ENCODE data around the gene PLEKHG4.

PLEKHG4 gene

DNA sequence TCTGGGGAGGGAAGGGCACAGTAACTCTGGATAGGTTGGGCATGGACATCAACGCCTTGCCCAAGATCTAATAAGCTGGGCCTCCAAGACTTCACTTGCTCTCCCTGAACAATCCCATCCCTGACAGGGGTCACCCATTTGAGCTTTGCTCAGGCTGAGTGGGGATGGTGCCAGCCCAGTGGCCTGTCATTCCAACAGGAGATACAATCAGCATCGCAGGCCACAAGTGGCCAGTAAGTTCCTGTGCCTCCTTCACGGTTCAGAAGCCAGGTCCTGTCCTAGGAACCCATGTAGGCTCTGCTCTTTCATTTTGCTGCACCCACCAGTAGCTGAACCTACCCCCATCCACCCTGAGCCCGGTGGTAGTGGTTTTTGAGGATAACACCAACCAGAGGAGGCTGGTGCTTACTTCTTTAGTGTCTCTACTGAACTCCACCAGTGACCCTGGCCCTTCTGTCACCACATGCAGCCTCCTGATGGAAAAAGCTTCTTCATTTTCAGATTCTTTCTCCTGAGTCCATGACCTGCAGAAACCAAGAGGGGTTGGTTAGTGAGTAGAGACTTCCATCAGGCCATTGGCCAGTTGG lies 14.9 kb downstream of the PLEKHG4 start:
- no peak for DNase-seq

DNA sequence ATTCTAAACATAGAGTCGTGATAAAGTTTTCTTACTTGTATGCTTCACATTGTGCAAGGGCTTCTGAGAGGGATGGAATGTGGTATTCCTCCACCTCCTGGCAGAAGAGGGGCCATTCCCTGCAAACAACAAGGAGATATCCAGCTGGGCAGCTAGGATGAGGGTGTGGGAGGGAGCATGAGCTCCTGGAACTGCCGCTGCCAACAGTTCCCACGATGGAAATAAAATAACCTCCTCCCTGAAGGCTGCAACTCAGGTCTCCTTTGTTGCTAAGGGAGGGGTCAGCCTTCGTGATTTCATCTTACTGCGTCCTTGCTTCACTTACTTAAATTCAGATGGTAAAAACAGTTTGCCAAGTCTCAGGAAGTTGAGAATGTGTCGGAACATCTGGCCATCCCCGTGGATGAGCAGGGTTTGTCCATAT lies 15.6 kb downstream of the PLEKHG4 start:
- no peak for DNase-seq

DNA sequence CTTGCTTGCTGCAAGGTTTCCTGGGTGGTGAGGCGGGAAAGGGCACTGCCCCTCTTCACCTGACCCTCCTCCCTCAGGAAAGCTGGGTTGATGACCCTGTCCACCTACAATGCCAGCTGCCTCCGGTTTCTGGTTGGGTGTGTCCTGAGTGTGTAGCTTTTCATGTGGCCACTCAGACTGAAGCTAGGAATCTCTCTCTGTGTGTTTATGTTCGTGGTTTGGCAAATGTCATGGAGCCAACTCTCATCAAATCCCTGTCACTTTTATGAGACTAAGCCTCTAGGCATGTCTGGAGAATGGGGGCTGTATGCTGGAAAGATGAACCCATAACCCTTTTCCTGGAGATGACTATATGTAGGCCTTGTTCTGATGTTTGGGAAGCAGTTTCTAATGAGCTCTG lies 17.1 kb downstream of the PLEKHG4 start:
- DNase-seq, result no peak

DNA sequence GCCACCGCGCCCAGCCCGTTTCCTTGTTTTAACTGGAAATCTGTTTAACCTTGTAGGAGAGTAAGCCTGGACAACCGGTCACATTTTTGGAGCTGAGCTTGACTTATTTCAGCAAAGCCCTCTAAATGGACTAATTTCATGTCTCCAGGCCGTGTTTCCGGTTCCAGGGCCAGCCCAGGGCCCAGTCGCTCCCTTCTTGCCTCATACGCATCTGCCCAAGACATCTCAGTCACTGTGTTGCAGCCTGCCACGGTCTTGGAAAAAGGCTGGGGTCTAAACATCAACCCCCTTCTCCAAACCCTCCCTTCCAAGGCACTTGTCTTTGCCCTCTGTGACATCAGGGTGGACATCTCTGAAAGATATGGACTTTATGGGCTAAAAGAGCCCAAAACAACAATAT lies 18.9 kb downstream of the PLEKHG4 start:
- DNase-seq, result no peak

DNA sequence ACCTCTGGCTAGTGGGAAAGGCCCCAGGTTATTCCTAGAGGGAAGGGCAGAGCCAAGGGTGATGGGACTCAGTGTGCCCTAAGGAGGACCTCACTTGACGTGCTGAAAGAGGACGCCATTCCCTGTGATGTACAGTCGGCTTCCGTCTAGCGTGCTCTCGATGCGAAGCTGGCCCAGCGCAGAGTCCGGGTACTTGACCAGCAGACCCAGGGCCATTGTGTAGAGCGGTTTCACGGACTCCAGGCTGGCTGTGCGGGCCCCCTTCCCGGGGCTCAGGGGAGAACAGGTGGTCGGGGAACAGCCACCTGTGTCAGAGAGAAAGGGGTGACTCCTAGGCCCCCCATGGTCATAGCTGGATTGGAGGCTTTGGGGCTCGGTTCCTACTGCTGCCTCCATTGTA lies 19.9 kb downstream of the PLEKHG4 start:
- DNase-seq, result no peak

DNA sequence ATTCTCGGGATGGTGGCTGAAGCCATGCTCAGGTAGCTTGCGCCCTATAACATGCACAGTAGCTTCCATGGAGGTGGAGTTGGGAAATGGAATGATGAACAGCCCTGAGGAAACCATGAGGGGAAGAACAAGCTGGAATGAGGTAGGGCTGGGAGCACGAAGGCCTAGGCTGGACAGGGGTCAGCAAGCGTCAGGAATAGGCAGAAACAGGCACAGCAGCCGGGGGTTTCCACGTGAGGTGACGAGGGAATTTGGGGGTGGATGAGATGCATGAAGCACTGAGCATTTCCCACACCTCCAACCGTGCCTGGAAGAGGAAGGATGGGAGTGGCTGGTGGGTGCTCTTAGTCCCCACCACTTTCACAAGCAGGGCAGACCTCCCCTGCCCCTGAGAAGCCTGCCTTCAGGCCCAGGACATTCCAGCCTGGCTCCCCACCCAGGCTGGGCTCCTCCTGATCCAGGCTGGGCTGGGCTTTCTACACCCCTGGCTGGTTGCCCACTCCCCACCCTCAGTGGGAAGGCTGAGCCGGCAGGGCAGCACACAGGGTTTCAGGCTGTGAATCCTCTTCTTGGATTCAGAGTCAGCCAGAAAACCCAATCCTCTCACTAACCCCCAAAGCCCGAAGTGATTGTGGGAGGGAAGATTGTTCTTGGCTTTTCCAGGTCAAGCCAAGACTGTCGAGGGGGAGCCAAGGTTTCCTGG lies 21.9 kb downstream of the PLEKHG4 start:
- no peak for DNase-seq

DNA sequence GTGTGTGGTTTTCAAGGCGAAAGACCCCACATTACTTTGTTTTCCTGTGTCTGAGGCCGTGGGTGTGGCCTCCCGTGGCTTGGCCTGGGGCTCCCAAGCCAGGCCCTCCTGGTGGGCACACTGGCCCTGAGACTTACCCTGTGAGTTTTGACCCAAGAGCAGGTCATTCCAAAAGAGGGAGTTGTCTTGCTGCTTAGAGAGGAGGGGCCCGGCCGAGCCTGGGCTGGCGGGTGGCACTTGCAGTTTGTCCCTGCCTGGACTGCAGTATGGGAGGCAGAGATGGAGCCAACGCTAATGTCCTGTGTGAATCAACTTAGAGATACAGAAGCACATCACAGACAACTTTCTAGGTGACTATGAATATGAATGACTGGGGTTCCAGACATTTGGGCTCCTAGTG lies 22.7 kb downstream of the PLEKHG4 start:
- no peak for DNase-seq

DNA sequence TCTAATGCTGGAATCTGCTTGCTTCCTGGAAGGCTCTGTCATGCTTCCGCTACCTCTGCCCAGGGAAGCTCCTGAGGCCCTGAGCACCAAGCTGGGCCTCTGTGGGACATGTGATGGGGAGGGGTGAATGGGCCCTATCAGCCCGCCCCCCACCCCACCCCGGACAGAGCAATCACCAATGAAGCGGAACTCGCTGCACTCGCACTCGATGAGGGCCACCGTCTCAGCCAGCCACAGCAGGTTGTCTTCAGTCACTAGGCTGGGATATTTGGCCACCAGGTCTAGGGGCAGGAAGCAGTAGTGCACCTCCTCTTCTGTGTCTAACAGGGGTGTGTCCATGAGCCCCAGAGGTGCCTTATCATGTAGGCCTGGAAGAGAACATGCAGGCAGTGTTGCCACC lies 23.6 kb downstream of the PLEKHG4 start:
- DNase-seq, result no peak

DNA sequence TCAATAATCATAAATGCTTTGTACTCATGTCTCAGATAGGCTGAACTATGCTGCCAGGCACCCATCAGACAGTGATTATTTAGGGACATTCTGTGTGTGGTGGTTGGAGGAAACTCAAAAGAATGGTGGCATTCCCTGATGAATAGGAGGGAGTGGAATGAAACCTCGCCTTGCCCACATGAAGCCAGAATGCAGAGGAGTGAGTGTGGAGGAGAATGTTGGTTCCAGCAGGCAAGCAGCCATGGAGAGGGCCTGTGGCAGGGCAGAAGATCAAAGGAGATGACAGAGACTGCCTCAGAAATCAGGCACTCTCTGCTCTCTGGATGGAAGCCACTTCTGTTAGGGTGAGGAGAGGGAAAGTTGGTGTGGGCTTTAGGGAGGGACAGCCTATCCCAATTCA lies 24.7 kb downstream of the PLEKHG4 start:
- DNase-seq, result no peak

DNA sequence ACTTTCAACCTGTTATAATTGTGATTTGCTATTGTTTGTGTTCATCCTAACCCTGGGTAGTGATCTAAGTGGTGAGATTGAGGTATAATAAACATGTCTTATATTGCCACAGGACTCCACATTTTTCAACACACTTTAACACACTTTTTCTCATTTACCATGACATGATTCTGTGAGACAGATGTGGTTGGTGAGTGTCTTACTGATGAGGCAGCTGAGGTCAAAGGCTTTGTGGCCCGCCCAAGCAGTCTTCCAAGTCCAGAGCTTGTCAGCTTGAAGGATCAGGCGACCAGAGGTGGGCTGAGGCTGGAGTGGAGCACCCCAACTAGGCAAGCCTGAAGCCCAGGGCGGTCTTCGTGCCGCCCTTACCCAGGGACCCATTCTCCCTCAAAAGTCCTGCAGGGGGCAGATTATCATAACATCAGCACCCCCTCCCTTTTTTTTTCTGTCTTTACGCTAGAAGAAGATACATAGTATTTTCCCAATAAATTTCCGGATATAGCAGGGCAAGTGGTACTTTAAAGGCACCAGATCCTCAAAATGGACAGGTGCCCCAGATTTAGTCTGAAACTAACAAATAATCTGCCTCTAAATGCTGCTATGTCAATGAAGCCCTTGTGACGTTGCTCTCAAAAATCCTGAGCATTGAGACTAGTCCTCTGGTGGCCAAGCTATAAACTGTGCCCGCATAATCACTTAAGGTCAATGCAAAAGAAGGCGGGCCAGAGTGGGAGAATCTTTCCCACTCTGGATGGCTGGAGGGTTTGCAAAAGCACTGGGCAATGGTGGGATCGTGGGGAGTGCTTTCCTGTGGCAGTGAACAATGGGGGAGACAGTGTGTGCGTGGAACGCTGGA lies 26.1 kb downstream of the PLEKHG4 start:
- no peak for DNase-seq

DNA sequence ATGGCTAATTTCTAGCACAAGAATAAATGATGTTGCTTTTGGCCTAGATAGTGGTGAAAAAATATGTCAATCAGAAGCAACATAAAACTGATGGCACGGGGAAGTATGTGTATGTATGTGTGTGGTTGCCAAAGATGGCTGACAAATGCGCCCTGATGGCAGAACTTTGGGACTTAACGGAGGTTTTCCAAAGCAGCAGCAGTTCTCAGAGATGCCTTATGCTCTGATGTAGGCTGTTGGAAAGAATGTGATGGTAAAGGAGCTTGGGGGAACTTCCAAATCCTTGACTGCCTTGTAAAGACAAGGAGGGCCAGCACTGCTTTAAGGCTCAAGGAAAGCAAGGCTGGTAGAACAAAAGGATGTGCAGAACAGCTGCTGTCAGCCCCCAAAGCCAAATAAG lies 31.2 kb downstream of the PLEKHG4 start:
- no peak for DNase-seq

DNA sequence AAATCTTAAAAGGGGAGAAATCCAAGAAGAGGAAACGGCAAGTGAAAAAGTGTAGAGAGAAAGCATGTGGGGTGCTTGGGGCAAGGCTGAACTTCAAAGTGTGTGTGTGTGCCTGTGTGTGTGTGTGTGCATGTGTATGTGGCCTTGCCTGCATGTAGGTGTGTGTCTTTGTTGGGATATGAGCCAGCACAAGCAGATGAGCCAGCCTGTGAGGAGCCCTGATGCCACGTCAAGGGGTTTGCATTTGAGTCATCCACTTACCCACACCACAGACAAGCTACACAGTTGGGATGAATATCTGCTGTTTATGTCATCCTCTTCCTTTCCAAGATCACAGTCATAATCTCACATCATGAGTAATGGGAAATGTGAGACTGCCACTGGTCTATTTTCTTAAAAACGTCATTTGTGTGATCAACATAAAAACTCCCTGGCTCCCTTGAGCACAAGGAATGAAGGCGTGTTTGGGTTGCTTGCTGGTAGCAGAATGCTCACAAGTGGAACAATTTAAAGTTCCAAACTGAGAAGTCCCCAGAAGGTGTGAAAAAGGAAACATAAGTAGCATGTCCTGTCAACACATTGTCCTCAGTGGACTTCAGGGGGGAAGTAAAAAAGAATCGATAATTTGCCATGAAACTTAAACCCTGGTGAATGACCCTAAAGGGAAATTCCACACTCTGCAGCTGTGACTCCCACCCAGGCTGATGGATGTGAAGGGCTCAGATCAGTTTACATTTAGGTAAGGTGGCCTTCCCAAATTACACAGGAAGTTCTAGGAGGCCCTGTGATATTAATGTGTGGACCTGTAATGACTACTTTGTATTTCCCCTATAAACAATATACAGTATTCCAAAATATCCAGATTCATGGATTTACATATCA lies 32.5 kb downstream of the PLEKHG4 start:
- DNase-seq, result no peak

DNA sequence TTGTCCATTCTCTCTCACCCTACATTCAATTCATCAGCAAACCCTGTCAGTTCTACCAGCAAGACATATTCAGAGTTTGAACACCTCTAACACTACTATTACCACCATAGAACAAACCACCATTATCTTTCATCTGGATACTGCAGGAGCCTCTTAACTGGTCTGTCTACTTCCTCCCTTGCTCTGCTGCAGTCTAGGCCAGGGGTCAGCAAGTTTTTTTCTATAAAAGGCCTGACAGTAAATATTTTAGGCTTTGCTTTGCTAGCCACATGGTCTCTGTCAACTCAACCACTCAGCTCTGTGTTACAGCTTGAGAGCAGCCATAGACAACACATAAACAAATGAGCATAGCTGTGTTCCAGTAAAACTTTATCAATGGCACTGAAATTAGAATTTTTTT lies 33.4 kb downstream of the PLEKHG4 start:
- DNase-seq, result no peak

DNA sequence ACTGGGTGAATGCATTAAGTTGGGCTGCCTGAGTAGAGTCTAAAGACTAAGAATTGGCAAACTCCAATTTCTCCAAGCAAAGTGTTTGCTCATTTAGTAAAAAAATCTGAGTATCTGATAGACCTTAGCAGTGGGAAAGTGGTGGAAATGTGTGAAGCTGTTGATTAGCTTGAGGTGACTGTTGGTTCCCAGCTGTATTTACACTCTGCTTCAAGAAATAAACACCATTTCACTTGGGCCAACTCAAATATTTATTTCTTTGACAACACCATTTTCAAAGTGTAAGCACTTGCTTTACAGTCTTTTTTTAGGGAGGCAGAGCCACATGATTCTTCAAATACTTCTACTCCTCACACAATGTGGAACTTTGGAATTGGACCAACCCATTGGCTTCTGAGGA lies 38.5 kb downstream of the PLEKHG4 start:
- DNase-seq, result no peak

DNA sequence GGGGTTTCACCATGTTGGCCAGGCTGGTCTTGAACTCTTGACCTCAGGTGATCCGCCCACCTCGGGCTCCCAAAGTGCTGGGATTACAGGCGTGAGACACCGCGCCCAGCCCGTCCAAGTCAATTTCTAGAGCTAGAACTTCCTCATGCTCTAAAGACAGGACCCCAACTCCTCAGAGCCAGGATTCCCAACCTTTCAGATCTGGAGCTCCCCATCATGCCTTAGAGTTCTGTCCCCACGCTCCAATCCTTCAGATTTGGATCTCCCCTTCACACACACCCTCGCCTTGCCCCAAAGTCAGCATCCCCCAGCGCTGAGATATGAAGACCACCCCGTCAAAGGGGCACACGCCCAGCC lies 46.8 kb downstream of the PLEKHG4 start:
- no peak for DNase-seq

DNA sequence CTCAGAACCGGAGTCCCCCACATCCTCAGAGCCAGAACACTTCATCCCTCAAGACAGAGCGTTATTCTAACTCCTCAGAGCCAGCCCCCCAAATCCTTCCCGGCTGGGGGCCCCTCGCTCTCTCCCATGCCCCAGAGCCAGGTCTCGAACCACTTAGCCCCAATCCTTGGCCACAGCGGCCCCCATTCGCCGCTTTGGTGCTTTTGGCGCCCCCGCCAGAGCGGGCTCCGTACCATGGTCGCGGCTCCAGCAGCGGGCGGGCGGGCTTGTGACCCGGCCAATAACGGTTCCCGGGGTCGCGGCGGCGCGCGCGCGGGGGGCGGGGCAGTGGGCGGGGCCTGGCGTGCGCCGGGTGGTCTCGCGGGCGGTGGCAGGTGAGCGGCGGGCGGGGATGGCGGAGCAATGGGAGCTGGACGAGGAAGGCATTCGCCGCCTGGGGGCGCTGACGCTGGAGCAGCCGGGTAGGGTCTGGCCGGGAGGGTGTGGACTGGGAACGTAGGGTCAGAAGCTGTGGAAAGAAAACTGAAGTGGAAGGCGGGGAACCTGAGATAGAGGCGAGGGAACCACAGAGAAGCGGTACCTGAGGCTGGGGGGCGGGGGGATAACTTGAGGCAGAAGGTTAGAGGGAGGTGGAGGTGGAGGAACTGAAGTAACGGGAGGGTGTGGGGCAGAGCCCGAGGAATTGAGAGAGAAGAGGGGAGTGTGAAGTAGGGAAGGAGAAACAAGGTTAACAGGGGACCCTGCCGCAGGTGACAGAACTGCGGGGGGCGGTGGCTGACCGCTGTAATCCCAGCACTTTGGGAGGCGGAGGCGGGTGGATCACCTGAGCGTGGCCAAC lies 47.4 kb downstream of the PLEKHG4 start, which contains the start of the genes KCTD19 and LRRC36:
Gene KCTD19, minus strand, starts transcription at position 270 of the 838 bp plus-strand sequence. Its CDS starts 34 bp downstream, at position 236.
Gene LRRC36, plus strand, starts transcription at position 344 of the 838 bp plus-strand sequence. Its CDS starts 48 bp downstream, at position 392.
- peak; percentile 8 to 76 for DNase-seq

DNA sequence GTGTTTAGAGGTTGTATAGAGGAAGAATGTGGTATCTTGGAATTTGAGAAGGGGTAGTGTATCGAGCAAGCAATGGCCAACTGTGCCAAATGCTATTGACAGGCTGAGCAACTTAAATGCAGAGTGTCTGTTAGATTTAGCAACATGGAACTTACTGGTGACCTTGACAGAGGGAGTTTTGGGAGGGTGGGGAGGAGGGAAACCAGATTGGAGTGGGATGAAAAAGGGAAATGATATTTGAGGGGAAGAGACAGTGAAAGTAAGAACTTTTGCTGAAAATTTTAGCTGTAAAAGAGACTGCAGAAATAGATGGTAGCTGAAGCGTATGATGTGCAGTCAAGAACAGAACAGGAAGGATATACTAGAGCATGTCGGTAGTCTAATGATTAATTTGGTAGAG lies 48.4 kb downstream of the PLEKHG4 start:
- DNase-seq, result no peak

DNA sequence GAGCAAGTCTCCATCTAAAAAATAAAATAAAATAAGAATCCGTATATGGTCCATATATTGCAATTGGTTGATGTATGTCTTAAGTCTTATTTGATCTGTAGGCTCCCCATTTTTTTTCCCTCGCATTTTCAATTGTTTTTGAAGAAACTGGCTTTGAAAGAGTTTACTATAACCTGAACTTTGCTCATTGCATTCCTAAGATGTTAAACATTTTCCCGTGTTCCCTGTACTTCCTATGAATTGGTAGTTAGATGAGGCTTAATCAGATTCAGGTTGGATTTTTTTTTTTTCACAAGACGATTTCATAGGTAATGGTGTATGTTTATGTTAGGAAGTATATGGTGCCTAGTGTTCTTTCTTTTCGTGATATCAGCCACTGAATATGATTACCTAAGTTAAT lies 50.6 kb downstream of the PLEKHG4 start:
- DNase-seq, result no peak

DNA sequence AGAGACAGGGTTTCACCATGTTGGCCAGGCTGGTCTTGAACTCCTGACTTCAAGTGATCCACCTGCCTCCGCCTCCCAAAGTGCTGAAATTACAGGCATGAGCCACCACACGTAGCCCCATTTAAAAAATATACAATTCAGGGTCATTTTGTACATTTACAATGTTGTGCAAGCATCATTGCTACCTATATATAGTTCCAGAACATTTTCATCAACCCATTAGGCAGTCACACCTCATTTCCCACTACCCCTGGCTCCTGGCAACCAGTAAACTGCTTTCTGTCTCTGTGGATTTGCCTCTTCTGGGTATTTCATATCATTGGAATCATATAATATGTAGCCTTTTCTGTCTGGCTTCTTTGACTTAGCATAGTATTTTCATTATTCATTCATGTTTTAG lies 54.0 kb downstream of the PLEKHG4 start:
- no peak for DNase-seq

DNA sequence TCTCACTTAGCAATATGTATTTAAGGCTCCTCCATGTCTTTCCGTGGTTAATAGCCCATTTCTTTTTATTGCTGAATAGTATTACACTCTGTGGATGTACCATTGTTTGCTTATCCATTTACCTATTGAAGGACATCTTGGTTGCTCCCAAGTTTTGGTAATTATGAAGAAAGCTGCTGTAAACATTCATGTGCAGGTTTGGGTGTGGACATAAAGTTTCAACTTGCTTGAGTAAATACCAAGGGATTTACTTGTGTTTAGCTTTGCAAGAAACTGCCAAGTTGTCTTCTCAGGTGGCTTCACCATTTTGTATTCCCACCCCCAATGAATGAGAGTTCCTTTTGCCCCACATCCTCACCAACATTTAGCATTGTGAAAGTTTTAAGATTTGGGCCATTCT lies 56.8 kb downstream of the PLEKHG4 start:
- DNase-seq, result no peak

DNA sequence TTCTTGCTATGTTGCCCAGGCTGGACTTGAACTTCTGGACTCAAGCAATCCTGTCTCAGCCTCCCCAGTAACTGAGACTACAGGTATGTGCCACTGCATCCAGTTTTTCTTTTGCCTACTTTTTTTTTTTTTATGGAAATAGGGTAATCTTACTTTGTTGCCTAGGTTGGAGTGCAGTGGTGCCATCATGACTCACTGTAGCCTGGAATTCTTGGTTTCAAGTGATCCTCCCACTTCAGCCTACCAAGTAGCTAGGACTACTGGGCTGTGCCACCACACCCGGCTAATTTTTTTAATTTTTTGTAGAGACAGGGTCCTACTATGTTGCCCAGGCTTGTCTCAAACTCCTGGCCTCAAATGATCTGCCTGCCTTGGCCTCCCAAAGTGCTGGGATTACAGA lies 57.3 kb downstream of the PLEKHG4 start:
- DNase-seq, result no peak
